HG03439 (cell line): ENCODE results near the gene RDH11.
A peak's percentile ranks its signal among the peaks of the same experiment; 100 is the strongest.
"Not testable (repeated sequence)": the region's sequence is repeated elsewhere in the genome, so short reads cannot be mapped to it uniquely, and the experiment has no call there.

Source experiments
- ATAC-seq: cut with Tn5 transposase; IDR thresholded peaks from one replicate; pipeline ENCODE4 v1.9.1; 2021; ENCODE audit warnings: mild to moderate bottlenecking, moderate library complexity; ENCODE audit not compliant: unreplicated experiment

RDH11 gene, protein sequence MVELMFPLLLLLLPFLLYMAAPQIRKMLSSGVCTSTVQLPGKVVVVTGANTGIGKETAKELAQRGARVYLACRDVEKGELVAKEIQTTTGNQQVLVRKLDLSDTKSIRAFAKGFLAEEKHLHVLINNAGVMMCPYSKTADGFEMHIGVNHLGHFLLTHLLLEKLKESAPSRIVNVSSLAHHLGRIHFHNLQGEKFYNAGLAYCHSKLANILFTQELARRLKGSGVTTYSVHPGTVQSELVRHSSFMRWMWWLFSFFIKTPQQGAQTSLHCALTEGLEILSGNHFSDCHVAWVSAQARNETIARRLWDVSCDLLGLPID

DNA sequence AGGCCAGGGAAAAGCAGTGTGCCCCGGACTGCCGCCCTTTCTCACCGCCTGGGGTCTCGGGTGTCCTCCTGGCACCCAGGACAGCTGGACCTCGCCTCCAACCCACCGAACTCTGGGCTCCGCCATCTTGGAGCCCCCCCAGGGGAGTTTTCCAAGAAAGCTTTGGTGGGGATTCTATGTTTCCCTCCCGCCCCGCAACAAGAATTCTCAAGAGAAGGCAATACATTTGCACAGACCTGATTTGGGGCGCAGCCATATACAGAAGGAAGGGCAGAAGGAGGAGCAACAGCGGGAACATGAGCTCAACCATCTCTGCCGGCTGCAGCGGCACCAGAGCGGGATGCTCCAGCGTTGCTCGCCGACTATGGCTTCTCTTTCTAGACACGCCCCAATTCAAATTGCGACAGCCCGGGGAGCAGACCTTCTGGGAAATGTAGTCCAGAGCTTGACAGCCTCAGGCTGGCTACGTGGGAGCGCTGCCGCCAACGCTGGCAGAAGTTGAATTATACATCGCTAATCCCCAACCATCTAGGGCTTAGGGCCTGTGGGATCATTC lies at the start of gene RDH11:
RDH11 (minus strand) TSS at position 371 of the 556 bp plus-strand sequence; CDS start at position 310, 61 bp downstream.
- ATAC-seq, result peak; percentile 90

DNA sequence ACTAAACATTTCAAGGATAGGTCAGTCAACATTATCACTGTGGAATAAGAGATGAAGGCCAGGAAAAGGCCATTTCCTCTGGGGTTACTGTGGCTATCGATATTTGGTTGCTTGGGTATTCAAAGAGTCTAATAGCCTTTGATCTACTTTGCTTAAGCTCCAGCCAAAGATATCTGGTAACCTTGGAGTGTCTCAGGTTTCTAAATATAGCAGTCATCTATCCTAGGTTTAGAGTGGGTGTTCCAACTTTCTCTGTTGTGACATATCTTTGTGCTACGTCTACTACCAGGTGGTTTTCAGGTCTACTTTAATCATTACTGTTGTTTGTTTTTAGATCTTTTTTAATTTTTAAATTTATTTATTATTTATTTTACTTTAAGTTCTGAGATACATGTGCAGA lies 48.5 kb upstream of the RDH11 start:
- ATAC-seq, result no peak

DNA sequence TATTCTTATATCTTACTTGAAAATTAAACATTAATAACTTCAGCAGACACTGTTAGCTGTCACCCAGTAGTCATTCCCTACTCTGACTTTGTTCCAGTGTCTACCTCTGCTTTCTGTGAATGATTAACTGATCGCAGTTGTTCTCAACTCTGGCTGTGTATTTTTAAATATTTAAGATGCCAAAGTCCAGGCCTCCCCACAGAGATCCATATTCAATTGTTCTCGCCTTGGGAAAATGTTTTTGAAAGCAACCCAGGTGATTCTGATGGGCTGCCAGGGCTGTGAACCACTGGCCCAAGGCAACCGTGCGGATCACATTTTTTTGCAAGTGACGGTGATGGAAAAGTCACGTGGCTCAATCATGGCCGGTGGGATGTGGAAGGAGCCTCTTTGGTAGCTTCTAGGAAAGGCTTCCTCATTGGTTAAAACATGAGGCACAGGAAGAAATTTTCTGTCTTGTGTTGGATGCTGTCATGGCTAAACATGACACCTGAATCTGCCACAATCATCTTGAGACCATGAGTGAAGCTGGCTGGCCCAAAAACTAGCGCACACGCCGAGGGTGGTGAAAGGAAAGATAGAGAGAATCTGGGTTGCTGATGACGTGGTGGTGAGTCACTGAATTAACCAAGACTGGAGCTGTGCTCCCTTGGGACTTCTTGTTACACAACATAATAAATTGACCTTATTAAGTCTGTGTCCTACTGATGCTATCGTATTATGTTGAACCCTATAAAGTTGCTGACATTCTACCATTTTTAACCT lies 43.4 kb upstream of the RDH11 start:
- ATAC-seq, result no peak

DNA sequence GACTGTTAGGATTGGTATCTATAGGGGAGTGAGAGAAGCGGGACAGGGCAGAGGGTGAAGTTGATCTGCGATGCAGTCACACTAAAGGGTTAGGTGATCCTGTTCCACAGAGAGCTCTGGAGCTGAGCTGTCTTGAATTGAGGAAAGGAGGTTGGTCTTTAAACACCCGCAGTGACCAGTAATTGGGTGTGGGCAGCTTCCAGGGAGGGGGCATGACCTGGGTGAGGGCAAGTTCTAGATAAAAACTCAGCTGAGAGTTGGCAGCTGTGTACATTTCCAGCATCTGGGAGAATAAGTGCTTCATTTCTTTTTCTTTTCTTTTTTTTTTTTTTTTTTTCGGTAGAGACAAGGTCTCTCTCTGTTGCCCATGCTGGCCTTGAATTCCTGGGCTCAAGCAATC lies 41.2 kb upstream of the RDH11 start:
- no peak for ATAC-seq

DNA sequence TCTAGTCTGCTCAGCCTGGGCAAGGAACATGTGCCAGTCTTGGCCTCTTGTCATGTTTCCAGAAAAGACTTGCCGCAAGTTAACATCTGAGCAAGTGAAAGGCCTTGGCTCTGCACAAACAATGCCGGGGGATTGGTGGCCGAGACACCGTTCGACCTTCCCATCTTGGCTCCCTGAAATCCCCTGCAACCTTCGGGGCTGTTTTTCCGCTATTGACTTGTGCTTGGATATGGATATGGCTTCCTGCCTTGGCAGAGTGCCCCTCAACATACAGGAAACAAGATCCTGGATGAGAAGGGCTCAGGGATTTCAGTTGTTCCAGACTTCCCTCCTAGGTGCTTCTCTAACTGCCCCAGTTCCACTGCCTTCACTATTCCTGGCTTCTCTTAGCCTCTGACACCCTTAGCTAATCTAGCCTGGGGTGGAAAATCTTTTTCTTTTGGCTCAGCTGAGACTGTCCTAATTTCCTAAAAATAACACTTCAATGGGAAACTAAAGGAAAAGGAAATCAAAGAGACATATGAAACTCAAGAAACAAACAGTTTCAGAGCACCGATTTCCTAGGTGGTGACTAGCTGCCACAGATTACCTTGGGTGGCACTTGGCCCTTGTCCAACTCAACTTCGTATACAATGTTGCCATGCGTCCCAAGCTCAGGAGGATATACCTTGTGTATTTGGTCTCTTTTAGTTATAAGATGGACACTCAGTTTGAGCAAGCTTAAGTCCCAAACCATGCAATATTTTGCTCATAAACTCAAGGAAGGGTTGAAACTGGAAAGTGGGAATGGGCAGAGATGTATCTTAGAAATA lies 40.0 kb upstream of the RDH11 start:
- ATAC-seq, result no peak

DNA sequence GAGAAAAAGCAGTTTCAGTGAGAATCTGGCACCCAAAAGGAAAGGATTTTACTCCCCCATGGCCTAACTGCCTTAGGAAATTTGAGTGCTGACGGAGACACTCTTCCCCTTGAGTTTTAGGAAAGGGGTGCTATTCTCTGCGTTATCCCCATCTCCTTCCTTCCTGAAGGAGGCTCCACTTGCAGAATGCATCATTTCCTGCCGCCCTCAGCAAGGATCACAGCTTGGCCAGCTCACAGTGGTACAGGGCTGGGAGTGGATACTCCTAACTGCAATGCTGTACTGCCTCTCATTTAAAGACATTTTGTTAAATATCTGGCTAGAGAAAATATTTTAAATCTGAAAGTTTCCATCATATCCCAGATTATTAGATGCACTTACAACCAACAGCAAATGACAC lies 39.1 kb upstream of the RDH11 start:
- no peak for ATAC-seq

DNA sequence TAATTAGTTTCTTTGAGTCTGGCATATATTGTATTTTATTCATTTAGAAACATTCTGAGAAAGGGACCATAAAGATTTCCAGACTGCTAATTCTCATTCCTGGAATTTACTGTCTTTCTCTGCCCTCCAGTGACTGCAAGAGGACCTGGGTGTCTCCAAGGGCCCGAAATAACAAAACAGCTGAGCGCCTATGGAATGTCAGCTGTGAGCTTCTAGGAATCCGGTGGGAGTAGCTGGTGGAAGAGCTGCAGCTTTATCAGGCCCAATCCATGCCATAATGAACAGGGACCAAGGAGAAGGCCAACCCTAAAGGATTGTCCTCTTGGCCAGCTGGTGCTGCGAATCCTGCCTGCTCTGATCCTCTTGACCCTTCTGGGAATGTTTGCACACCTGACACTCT lies 38.1 kb upstream of the RDH11 start:
- ATAC-seq, result no peak

DNA sequence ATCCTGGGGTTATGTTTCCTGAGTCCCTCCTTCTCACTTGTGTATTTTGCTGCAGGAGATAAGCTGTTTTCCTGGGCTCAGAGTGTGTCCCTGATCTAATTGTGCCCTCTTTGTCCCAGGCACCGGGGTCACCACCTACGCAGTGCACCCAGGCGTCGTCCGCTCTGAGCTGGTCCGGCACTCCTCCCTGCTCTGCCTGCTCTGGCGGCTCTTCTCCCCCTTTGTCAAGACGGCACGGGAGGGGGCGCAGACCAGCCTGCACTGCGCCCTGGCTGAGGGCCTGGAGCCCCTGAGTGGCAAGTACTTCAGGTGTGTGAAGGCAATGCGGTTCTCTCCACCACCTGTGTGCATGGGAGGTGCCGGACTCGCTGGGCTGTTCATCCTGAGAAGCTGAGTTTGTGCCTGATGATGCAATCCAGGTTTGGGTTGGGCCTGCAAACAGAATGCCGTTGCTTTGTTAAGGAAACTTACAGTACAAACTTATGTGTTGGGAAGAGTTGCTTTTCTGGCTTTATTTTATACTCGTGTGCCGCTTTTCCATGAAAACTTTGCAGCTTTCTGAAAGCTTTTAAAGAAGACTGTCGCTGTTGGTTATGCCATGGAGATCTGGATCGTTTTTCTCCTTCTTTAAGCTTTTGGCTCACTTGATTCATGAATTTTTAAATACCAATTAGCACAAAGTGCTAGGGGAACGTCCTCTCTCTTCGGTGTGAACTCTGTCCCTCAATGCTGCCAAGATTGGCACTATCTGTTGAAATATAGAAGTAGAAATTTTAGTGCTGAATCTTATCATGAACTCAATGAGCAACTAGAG lies 33.7 kb upstream of the RDH11 start:
- no peak for ATAC-seq

DNA sequence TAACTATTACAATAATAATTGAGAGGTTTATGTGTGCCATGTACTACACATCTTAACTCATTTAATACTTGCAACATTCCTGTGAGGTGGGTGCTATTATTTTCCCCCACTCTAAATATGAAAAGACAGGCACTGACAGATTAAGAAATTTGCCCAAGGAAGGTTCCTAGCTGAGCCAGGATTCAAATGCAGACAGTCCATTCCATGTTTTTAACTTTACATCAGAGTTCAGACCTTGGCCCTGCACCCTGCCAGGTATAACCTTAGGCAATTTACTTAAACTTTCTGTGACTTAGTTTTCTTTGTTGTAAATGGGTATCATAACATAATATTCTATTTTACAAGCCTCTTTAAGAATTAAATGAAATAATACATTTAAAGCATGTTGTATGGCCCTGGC lies 32.7 kb upstream of the RDH11 start:
- ATAC-seq, result no peak

DNA sequence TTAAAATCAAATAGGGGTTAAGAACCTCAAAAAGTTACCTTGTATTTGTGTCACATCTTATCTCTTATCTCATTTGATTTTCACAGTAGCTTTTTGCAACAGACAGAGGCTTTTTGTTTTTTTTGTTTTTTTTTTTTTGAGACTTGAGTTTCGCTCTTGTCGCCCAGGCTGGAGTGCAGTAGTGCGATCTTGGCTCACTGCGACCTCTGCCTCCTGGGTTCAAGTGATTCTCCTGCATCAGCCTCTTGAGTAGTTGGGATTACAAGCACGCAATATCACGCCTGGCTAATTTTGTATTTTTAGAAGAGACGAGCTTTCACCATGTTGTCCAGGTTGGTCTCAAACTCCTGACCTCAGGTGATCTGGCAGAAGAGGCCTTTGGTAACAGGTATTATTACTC lies 31.8 kb upstream of the RDH11 start:
- no peak for ATAC-seq

DNA sequence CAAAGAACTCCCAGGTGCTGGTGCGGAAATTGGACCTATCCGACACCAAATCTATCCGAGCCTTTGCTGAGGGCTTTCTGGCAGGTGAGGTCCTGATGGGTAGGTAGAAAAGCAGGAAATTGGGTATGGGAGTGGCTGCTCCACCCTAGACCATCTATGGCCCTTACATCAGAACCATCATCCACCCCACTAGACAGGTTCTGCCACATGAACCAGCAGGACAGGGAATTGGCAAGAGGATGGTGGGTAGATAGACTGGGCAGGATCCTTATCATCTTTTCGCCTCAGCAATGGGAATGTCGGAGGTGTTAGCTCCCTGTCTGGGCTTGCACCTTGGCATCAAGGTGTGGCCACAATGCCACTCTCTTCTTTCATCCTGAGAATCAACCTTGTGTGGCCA lies 29.6 kb upstream of the RDH11 start:
- no peak for ATAC-seq

DNA sequence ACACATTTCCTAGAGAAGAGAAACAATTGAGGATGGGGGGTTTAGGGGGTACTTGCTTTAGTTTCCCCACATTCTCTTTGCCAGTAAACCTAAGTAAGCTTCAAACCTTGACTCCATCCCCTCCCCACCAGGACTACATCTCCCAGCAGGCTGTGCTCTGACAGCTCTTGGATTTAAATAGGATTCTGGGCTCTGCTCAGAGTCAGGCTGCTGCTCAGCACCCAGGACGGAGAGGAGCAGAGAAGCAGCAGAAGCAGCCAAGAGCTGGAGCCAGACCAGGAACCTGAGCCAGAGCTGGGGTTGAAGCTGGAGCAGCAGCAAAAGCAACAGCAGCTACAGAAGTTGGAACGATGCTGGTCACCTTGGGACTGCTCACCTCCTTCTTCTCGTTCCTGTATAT lies 26.7 kb upstream of the RDH11 start:
- no peak for ATAC-seq

DNA sequence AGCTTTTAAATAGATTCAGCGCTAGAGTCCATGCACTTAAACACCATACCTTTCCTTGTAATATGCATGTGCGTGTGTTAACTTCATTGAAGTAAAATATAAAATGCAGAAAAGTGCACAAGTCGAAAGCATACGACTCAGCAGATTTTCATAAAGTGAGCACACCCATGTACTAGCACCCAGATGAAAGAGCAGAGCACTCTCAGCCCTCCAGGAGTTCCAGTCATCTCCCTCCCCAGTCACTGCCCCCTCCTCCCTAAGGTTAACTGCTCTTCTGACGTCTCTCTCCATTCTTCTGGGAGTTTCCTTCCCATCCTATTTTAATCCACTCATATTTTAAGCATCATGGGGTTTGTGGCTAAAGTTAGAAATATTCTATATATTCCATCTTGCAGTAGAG lies 26.3 kb upstream of the RDH11 start:
- ATAC-seq, result no peak

DNA sequence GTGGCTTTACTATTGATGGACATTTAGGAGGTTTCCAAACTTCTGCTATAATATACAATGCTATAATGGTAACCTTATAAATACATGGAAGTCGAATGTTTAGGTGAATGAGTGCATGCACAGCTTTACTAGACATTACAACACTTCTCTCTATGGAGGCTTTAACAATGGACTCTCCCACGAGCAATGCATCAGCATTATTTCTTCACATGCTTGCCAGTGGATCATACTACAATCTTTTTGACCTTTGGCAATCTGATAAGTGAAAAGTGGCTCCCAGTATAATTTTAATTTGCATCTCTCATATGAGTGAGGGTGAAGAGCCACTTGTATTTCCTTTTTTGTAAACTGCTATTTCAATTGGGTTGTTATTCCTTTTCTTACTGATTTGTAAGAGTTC lies 24.3 kb upstream of the RDH11 start:
- ATAC-seq, result no peak

DNA sequence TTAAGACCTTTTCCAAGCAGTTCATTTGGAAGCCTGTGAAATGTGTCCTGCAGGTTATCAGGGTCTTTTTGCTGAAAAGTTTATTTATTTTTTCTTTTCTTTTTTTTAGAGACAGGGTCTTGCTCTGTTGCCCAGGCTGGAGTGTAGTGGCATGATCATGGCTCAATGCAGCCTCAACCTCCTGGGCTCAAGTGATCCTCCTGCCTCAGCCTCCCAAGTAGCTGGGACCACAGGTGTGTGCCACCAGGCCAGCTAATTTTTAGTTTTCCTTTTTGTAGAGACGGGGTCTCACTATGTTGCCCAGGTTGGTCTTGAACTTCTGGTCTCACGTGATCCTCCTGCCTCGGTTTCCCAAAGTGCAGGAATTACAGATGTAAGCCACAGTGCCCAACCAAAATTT lies 23.8 kb upstream of the RDH11 start:
- ATAC-seq, result not testable (repeated sequence)

DNA sequence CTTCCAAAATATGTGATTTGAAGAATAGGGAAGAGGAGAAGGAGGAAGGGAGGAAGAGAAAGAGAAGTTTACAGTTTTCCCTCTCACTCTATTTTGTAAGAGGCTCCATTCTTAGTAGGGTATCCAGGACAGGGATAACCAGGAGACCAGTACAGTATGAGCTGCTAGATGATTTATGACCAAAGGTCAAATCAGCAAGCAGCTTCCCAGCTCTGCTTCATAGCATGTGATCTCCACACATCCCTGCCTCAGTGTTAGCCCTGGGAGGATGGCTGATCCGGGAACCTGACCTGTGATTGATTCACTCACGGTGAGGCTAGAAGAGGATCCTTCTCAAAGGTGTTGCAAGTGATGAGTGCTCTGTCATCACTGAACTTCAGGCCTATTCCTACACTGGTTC lies 22.7 kb upstream of the RDH11 start:
- no peak for ATAC-seq

DNA sequence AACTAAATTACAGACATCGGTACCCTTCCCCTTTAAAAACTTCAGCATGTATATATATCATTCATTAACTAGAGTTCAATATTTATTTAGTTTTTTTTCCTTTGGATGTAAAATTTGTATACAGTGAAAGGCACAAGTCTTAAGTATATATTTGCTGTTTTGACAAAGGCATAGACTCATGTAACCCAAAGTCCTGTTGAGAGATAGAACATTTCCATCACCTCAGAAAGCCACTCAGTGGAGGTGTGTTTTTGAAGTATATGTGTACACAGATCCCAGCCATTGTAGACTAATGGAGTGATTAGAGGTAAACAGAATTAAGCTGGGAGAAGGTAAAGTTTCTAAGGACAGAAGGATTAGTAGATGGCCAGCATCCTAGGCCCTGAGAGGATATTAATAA lies 21.5 kb upstream of the RDH11 start:
- no peak for ATAC-seq

DNA sequence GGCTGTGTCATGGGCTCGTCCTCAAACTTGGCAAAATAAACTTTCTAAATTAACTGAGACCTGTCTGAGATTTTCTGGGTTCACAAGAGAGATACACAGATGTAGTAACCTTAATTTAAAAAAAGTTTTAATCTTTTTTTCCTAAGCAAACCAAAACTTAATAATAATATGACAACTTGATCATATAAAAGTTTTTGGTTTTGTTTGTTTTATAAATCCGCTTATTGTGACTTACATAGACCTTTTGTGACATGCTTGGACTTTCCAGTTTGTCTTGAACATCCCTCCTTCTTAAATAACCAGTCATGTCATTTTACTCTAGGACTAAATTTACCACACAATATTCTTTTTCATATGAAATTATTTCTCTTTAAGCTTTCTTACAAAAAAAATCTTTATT lies 14.6 kb upstream of the RDH11 start:
- no peak for ATAC-seq

DNA sequence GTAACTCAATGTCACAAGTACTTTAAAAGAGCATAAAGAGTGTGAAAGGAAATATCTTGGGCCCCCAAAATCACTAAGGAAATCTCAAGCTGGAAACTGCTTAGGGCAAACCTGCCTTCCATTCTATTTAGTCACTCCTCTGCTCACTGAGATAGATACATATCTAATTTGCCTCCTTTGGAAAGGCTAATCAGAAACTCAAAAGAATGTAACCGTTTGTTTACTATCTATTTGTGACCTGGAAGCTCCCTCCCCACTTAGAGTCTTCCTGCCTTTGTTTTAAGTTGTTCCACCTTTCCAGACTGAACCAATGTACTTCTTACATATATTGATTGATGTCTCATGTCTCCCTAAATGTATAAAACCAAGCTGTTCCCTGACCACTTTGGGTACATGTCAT lies 14.2 kb upstream of the RDH11 start:
- ATAC-seq, result not testable (repeated sequence)

DNA sequence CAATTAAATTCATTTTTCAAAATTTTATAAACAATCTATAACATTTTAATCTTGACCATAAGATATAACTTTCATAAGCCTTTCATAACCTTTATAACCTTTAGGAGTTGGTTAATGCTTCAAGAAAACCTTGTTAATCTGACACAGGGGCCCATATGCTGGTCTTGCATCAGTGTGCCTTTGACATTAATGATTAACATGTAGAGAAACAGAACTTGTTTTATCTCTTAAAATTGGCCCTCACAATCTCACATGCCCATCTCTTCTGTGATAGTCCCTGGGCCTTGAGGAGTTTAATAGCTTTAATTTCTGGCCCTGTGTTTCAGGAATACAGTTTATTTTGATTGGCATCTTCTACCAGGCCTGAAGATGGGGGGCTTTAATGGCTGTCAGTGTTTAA lies 13.8 kb upstream of the RDH11 start:
- ATAC-seq, result not testable (repeated sequence)

DNA sequence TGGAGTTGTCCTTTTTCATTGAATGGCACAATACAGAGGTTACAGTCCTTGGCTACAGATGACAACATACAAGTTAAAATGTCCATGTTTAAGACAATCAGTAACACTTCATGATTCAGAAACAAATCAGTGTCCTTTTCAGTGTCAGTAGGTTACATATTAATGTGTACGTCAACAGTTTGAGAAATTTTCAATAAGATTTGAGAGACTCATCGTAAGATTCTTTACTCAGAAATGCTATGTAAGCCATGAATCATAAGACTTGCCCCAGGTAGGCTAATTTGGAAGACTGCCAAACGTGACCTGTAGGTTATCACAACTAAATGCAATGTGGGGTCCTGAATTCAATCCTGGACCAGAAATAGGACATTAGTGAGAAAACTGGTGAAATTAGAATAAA lies 9.6 kb upstream of the RDH11 start:
- ATAC-seq, result no peak
